Embryonic facial prominence (tissue), 1 donor: ENCODE data around the gene NENF.
"Not testable (repeated sequence)": the region's sequence is repeated elsewhere in the genome, so short reads cannot be mapped to it uniquely, and the experiment has no call there.

Experiments used
- DNase-seq: peaks from one replicate; pipeline ENCODE4 v3.0.0-alpha.2; 2016; ENCODE audit errors: extremely low spot score

The NENF gene

GRCh38 chr1:212459656-212460055 is 26.9 kb downstream of the NENF start:
- no peak for DNase-seq

DNA sequence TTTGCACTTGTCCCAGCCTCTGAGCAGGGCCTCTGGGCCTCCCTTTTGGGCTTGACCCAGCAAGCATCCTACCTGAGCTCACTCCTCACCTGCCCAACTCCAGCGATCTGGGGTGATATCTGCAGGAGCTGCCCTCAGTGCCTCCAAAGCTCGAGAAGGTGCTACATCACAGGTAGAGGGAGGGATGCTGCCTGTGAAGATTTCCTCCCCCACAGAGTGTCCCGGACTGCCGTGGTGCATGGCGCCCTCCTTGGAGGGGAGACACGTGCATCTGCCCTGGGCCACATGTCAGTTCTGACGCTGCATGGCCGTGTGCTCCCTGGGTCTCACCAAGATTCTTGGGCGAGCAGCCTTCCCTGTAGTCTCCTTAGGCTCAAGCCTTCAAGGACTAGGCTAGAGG is 27.7 kb downstream of the NENF start:
- DNase-seq = no peak

GRCh38 chr1:212461916-212462660 is 29.4 kb downstream of the NENF start:
- DNase-seq = no peak

DNA sequence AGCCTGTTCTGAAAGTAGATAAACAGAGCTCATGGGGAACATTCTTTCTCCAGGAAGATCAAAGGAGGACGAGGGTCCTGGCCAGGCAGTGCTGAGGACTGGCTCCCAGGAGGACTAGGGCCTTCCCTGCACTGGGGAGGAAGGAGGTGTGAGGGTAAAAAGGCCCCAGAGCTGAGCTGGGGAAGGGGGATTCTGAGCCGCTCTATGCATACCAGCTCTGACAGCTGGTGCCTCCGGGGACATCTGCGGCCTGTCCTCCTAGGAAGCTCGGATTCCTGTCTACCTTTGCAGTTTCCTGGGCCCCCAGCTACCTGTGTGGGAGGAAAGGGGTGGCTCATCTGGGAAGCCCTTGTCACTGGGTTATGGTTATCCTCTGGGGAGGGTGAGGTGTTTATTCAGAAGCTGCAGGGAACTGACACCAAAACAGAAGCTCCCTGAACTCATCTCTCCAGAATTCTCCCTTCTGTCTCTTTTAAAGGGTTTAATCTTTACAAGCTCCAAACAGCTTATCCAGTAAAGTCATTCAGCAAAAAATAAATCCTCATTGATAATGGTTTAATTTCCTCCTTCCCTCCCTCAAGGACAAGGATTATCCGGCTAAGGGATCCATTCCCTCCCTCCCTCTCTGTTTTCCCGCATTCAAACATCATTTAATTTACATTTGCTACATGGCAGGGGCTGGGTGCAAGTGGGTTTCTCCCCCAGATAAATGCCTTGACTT is 31.0 kb downstream of the NENF start:
- DNase-seq = no peak

DNA sequence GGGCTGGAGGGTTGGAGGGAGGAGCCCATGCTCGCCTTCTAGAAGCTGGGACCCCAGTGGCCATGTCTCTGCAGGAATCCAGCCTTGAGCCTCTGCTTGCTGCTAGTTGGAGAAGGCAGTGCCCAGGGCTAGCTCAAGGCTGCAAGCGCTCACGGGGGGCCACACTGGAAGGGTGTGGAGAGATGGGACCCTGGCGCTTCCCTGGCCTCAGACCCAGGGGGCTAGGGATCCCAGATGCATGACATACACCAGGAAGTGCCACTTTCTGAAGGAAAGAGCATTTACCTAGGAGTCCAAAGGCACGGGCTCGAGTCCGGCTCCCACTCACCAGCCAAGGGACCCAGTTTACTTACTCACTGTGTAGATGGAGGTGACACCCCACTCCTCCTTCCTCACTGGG is 32.6 kb downstream of the NENF start:
- DNase-seq = no peak

- no peak for DNase-seq
Observed at GRCh38 chr1:212466437-212466836, 33.7 kb downstream of the NENF start.

- no peak for DNase-seq
Observed at GRCh38 chr1:212466898-212467650, 34.4 kb downstream of the NENF start.

DNA sequence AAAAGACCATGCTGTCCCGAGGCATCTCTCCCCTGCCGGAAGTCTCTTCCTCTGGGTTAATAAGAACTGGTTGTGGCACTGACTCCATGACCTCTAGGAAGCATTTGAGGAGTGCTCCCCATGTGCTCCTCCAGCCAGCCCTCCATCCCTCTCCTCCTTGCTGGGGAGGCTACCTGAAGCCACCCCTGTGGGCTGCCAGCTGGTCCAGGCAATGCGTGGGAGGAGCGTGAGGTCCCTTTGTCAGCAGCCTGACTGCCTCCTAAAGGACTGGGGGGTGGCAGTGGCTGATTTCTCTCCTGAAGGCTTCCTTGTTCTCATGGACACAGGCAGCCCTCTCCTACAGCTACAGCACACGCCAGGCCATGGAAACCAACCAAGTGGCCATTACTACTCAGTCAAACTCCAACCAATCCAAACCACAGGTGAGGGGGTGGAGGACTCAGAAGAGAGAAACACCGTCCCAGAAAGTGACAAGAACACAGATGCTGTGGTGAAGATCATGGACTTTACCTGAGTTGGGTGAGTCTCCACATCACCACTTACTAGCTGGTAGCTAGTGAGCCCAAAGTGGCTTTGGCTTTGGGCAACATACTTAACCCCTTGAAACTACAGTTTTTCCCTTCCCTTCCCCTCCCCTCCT is 35.2 kb downstream of the NENF start:
- no peak for DNase-seq

- DNase-seq = no peak
Observed at GRCh38 chr1:212470059-212470458, 37.3 kb downstream of the NENF start.

DNA sequence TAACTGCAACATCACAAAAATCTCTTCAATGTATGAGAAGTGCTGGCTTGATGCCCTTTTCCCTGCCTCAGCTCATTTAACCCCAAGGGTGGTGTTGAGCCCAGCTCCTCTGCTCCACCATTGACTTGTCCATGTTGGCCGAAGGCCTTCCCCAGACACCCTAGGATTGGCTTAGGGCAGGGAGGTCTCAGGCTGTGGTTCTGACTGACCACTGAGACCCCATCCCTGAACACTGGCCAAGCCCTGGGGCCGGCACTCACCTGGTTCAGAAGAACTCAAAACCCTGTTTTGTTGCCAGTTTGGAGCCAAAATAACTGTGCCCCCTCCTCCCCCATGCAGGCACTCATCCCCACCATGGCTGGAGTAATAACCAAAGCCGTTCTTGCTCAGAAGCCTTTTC is 38.6 kb downstream of the NENF start:
- no peak for DNase-seq

GRCh38 chr1:212471891-212472675 is 39.4 kb downstream of the NENF start:
- DNase-seq = no peak

DNA sequence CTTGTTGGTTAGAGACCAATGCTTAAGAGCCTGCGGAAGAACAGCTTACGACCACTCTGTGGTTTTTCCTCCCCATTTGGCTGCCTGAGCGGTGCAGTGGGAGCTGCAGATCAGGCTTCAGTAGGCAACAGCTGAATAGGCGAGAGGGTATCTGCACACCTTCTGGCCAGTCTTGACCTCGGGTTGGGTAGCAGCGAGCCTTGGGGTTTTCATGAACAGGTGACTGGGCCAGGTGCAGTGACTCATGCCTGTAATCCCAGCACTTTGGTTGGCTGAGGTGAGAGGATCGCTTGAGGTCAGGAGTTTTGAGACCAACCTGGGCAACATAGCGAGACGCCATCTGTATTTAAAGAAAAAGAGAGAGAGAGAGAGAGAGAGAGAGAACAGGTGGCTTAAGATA is 41.0 kb downstream of the NENF start:
- DNase-seq = no peak

GRCh38 chr1:212475151-212475550 is 42.4 kb downstream of the NENF start:
- DNase-seq = no peak

- not testable (repeated sequence) for DNase-seq
Observed at GRCh38 chr1:212475831-212476230, 43.1 kb downstream of the NENF start.

DNA sequence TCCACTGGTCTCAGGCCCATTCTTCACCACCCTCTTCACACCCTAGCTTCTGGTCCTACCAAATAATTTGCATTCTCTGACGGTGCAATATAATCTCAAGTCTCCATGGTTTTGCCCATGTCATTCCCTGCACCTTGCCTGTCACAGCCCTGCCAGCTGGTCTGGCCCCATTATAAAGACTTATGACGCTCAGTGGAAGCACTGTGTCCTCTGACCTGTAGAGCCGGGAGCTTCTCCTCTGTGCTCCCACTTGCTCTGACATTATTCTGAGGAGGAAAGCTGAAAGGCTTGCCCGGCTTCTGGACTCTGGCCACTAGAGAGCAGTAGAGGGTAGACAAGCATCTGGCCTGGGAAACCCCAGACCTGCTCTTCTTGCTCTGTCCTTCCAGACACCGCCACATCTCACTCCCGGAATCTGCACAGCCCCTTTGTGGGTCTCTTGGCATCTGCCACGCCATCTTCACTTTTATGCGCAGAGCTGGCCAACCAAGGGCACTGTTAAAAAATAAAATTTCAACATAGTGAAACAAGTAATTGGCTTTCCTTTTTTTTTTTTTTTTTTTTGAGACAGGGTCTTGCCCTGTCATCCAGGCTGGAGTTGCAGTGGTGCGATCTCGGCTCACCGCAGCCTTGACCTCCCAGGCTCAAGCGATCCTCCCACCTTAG is 44.4 kb downstream of the NENF start:
- DNase-seq = peak; percentile 71

DNA sequence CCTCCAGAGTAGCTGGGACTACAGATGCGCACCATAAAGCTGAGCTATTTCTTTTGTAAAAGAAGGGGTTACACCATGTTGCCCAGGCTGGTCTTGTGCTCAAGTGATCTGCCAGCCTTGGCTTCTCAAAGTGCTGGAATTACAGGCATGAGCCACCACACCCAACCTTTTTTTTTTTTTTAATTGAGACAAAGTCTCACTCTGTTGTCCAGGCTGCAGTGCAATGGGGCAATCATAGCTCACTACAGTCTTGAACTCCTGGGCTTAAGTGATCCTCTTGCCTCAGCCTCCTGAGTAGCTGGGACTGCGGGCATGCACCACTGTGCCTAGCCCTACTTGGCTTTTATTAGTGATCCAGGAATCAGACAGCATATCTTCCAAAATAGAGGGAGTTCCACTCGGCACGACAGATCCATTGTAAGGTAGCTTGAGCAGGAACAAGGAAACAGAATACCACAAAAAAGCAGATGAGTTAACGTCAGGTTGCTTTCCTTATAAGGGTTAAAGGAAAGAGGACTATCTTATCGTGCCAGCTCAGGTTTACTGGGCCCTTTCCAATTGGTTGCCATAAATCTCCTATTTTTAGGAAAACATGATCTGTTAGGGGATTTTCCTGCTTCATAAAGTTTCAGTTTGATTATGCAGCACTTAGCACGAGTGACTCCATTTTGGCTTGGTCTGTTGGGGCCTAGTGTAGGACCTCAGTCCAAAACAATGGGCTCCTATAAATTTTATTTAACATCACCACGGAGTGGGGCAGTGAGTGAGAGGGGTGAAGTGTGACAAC is 45.2 kb downstream of the NENF start:
- no peak for DNase-seq

DNA sequence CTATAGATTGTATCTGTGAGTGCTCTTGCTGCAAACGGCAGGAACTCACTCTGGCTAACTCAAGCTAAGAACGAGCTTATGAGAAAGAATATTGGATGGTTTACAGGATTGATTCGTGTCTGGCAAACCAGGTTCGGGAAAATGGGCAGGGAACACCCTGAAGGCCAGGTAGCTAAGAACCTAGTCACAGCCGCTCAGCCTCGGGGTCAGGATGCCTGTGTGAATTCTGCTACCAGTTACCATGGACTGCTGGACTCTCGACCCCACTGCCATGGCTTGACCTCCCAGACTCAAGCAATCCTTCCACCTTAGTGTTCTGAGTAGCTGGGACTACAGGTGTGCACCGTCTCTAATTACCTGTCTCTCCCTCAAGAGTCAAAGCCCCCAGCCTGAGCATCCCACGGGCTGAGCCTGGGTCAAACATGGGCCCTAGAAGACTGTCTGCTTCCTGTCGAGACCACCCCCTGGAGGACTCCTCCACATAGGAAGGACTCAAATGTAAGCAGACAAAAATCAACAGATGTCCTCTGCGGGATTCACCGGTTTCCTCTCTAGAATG is 45.8 kb downstream of the NENF start:
- no peak for DNase-seq

DNA sequence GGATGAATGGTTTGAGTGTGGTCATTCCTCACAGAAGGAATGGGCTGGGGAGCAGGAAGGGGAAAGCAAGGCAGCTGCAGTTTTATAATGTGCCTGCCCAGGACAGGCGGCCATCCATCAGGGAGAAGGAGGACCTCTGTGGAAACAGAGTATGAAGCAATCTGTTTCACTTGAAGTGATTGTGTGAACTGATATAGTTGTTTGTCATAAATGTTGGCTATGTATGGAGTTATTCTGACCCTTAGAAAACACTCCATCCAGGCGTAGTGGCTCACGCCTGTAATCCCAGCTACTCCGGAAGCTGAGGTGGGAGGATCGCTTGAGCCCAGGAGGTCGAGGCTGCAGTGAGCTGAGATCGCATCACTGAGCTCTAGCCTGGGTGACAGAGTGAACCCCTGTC is 46.5 kb downstream of the NENF start:
- no peak for DNase-seq

DNA sequence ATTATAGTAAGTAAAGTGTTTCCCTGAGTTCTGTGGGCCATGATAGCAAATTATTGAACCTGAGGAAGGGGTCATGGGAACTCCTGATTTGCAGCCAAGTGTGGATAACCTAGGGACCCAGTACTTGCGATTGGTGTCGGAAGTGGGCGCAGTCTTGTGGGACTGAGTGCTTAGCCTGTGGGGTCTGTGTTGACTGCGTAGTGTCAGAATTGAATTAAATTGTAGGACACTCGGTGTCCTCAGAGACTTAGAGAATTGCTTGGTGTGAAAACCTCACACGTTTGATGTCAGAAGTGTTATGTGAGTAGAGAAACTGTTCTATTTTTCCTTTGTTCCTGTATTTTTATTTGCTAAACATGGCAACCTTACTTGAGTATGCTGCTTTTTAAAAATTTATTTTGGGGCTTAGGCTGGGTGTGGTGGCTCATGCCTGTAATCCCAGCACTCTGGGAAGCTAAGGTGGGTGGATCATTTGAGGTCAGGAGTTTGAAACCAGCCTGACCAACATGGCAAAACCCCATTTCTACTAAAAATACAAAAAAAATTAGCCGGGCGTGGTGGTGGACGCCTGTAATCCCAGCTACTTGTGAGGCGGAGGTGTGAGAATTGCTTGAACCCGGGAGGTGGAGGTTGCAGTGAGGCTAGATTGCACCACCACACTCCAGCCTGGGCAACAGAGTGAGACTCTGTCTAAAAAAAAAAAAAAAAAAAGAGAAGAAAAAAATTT is 48.2 kb downstream of the NENF start:
- not testable (repeated sequence) for DNase-seq
